ENCODE results near the gene RNF128. TPM values are rescaled to one million over a fixed set of nuclear protein-coding genes. Genes with fewer than 3 reads are reported as not detected.

The RNF128 gene
- total and polyA plus RNA-seq, 2 donors (not counting 1 experiment from before 2014, with no cell fraction given) = not detected

- no peak overlapping the region for H3K9ac ChIP-seq (ENCODE audit: low read length)
- no peaks in the 10 kb centered on the region for H3K27me3 Mint-ChIP-seq
- H3K4me1 Mint-ChIP-seq = no peaks in the 10 kb centered on the region
- TF ChIP-seq EZH2 (IDR thresholded peaks at IDR 0.05; ENCODE audit: borderline replicate concordance, insufficient read depth, low read depth, low read length, poor library complexity, severe bottlenecking) (no peak), CTCF (IDR thresholded peaks at IDR 0.05) (no peak)
- no peak overlapping the region for H3K27ac ChIP-seq (ENCODE audit: low read length in 2 of 2)
- H3K9me3 Mint-ChIP-seq (ENCODE audit: insufficient read depth) = peaks cover 3% of the 10 kb centered on the region
- no peak overlapping the region for H3K4me2 ChIP-seq (replicated peaks; ENCODE audit: low read depth, low read length, poor library complexity, severe bottlenecking)
- H3K36me3 ChIP-seq (replicated peaks in 1 of 2; ENCODE audit: control extremely low read depth in 1 of 2, control insufficient read depth in 1 of 2, extremely low read depth in 1 of 2, insufficient read depth in 2 of 2, low read length in 1 of 2) = no peaks in the 10 kb centered on the region
- 100% methylated on average over 1 of the region's 7 CpGs for WGBS (ENCODE audit: insufficient coverage)
- H3K27ac Mint-ChIP-seq = no peak overlapping the region
- H3K27me3 ChIP-seq (replicated peaks in 1 of 4; ENCODE audit: control extremely low read depth in 1 of 4, control insufficient read depth in 3 of 4, insufficient read depth in 4 of 4, low read length in 3 of 4) = no peaks in the 10 kb centered on the region
- ChIA-PET CTCF (no interaction called here), POLR2A (no interaction called here)
- H3K4me3 ChIP-seq (ENCODE audit: control extremely low read depth in 1 of 5, extremely low read depth in 1 of 5, insufficient read depth in 1 of 5, low read depth in 2 of 5, low read length in 4 of 5) = no peak overlapping the region
- H3K9me3 ChIP-seq (ENCODE audit: control extremely low read depth in 1 of 3, control insufficient read depth in 2 of 3, insufficient read depth in 1 of 3, low read length in 2 of 3) = no peaks in the 10 kb centered on the region
- intact Hi-C loops (cut with micrococcal nuclease) = no loop called here
- H2AFZ ChIP-seq (ENCODE audit: insufficient read depth, low read depth, low read length, poor library complexity, severe bottlenecking) = no peak overlapping the region
- no peaks in the 10 kb centered on the region for H4K20me1 ChIP-seq (ENCODE audit: control insufficient read depth, insufficient read depth, low read length, poor library complexity, severe bottlenecking)
- ATAC-seq (ENCODE audit: low read depth) (no peak), DNase-seq (no peak)
- H3K4me3 Mint-ChIP-seq = no peak overlapping the region
- H3K4me1 ChIP-seq (ENCODE audit: control insufficient read depth in 2 of 2, insufficient read depth in 2 of 2, low read length in 2 of 2) = no peaks in the 10 kb centered on the region
- H3K79me2 ChIP-seq (ENCODE audit: control insufficient read depth, insufficient read depth, low read length) = no peaks in the 10 kb centered on the region
These were observed 34.0 kb upstream of the RNF128 start for GRCh38 chrX:106692425-106693065.

- peaks cover 3% of the 10 kb centered on the region for H3K27me3 Mint-ChIP-seq
- DNase-seq (no peak), ATAC-seq (ENCODE audit: low read depth) (no peak)
- TF ChIP-seq CTCF (IDR thresholded peaks at IDR 0.05) (no peak), EZH2 (IDR thresholded peaks at IDR 0.05; ENCODE audit: borderline replicate concordance, insufficient read depth, low read depth, low read length, poor library complexity, severe bottlenecking) (no peak)
- Histone ChIP-seq H3K27me3 (replicated peaks in 1 of 4; ENCODE audit: control extremely low read depth in 1 of 4, control insufficient read depth in 3 of 4, insufficient read depth in 4 of 4, low read length in 3 of 4) (no peaks in the 10 kb centered on the region), H3K9ac (ENCODE audit: low read length) (no peak overlapping the region), H3K9me3 (ENCODE audit: control extremely low read depth in 1 of 3, control insufficient read depth in 2 of 3, insufficient read depth in 1 of 3, low read length in 2 of 3) (no peaks in the 10 kb centered on the region), H3K36me3 (replicated peaks in 1 of 2; ENCODE audit: control extremely low read depth in 1 of 2, control insufficient read depth in 1 of 2, extremely low read depth in 1 of 2, insufficient read depth in 2 of 2, low read length in 1 of 2) (no peaks in the 10 kb centered on the region), H4K20me1 (ENCODE audit: control insufficient read depth, insufficient read depth, low read length, poor library complexity, severe bottlenecking) (no peaks in the 10 kb centered on the region), H3K4me3 (ENCODE audit: control extremely low read depth in 1 of 5, extremely low read depth in 1 of 5, insufficient read depth in 1 of 5, low read depth in 2 of 5, low read length in 4 of 5) (no peak overlapping the region), H3K27ac (ENCODE audit: low read length in 2 of 2) (no peak overlapping the region), H3K79me2 (ENCODE audit: control insufficient read depth, insufficient read depth, low read length) (no peaks in the 10 kb centered on the region), H3K4me2 (replicated peaks; ENCODE audit: low read depth, low read length, poor library complexity, severe bottlenecking) (no peak overlapping the region), H2AFZ (ENCODE audit: insufficient read depth, low read depth, low read length, poor library complexity, severe bottlenecking) (no peak overlapping the region), H3K4me1 (ENCODE audit: control insufficient read depth in 2 of 2, insufficient read depth in 2 of 2, low read length in 2 of 2) (no peaks in the 10 kb centered on the region)
- H3K4me3 Mint-ChIP-seq = no peak overlapping the region
- no peaks in the 10 kb centered on the region for H3K4me1 Mint-ChIP-seq
- intact Hi-C loops (cut with micrococcal nuclease) = no loop called here
- ChIA-PET CTCF (no interaction called here), POLR2A (no interaction called here)
- no CpG with 5 or more reads among the region's 3 CpGs for WGBS (ENCODE audit: insufficient coverage)
- no peak overlapping the region for H3K27ac Mint-ChIP-seq
- no peaks in the 10 kb centered on the region for H3K9me3 Mint-ChIP-seq (ENCODE audit: insufficient read depth)
These were observed 30.0 kb upstream of the RNF128 start for GRCh38 chrX:106696502-106696901.

All from B cell (primary cell).